Activated CD4-positive, alpha-beta memory T cell treated with anti-CD3 and anti-CD28 coated beads for 36 hours (primary cell): ENCODE measurements around the gene SREBF1. TPM values are rescaled to one million over a fixed set of nuclear protein-coding genes. Genes with fewer than 3 reads are reported as not detected.

ENCODE experiments used
- CTCF ChIA-PET: fragments of 350-600 bp; sonication (Branson Sonifier 250); formaldehyde crosslinking; loops from one replicate; lab custom pipeline; 2021; ENCODE audit warnings: antibody characterized with exemption, inconsistent platforms; lab: Charles Lee
- POLR2A ChIA-PET: fragments of 350-600 bp; sonication (Branson Sonifier 250); formaldehyde crosslinking; loops from one replicate; lab custom pipeline; 2021; ENCODE audit warnings: antibody characterized with exemption; lab: Charles Lee
- DNase-seq: peaks from one replicate; pipeline ENCODE4 v3.0.0-alpha.2; 2020
- H3K27ac Mint-ChIP-seq: one replicate; pipeline ENCODE4 v1.8.0; 2021; ENCODE audit warnings: mixed read lengths
- H3K27me3 Mint-ChIP-seq: one replicate; pipeline ENCODE4 v1.8.0; 2021; ENCODE audit warnings: mixed read lengths
- H3K36me3 Mint-ChIP-seq: one replicate; pipeline ENCODE4 v1.8.0; 2021; ENCODE audit warnings: mixed read lengths
- H3K4me1 Mint-ChIP-seq: one replicate; pipeline ENCODE4 v1.8.0; 2021; ENCODE audit warnings: low read depth, mixed read lengths
- H3K4me3 Mint-ChIP-seq: one replicate; pipeline ENCODE4 v1.8.0; 2021; ENCODE audit warnings: mild to moderate bottlenecking, mixed read lengths
- H3K9me3 Mint-ChIP-seq: one replicate; pipeline ENCODE4 v1.8.0; 2021; ENCODE audit warnings: mixed read lengths
- intact Hi-C: fragments of 100-400 bp; cut with micrococcal nuclease; formaldehyde crosslinking; loops from one replicate; pipeline ENCODE4 v1.15.1; 2023
- total RNA-seq, 2 experiments: library from RNA; stranded (reverse); gene quantifications; one replicate each; pipeline ENCODE4 v1.2.3, GENCODE V29; 2021

SREBF1 gene
- total RNA-seq, 2 experiments from 2014 or later = 93.7 to 106 TPM

DNA sequence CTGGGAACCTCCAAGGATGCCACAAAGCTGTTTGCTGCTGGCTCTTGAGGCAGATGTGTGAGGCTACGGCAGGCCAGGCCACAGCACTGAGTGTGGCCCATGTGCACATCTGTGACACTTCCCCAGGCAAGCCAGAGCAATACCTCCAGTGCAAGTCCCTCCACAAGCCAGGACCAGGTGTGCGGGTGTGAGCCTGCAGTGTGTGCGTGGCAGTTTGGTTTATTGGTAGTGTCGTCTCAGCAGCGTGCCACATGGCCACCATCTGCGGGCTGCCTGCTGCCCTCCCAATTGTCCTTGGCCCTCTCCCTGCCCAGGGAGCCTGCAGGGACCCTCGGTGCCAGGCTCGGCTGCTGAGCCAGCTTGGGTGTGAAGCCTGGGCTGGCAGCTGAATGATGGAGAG, 9.9 kb upstream of the SREBF1 start:
- Mint-ChIP-seq H3K4me3 (no peak overlapping the region), H3K36me3 (no peaks in the 10 kb centered on the region), H3K4me1 (peaks cover 43% of the 10 kb centered on the region), H3K9me3 (no peaks in the 10 kb centered on the region), H3K27me3 (no peaks in the 10 kb centered on the region), H3K27ac (no peak overlapping the region)
- ChIA-PET POLR2A (interaction anchor here (3.4 to 6.2 kb wide), 2 partner anchors 11 to 27 kb away, joined by 11 to 110 read pairs; partner anchors contain the start of gene SREBF1), CTCF (no interaction called here)
- intact Hi-C loops = no loop called here
- DNase-seq = no peak

- no peaks in the 10 kb centered on the region for H3K36me3 Mint-ChIP-seq
- no peak overlapping the region for H3K4me3 Mint-ChIP-seq
- peaks cover 41% of the 10 kb centered on the region for H3K4me1 Mint-ChIP-seq
- ChIA-PET POLR2A (interaction anchor here (0.6 to 6.2 kb wide), 4 partner anchors 10 to 86 kb away, joined by 3 to 110 read pairs (median 9); partner anchors contain the start of gene SREBF1), CTCF (interaction anchor here (1.6 kb wide), 1 partner anchor 34 kb away, joined by 3 read pairs; no protein-coding TSS in a partner anchor)
- H3K27ac Mint-ChIP-seq = no peak overlapping the region
- no peak for DNase-seq
- H3K9me3 Mint-ChIP-seq = no peaks in the 10 kb centered on the region
- intact Hi-C loops = no loop called here
- no peaks in the 10 kb centered on the region for H3K27me3 Mint-ChIP-seq
Observed at GRCh38 chr17:17846003-17846402, 9.2 kb upstream of the SREBF1 start.

DNA sequence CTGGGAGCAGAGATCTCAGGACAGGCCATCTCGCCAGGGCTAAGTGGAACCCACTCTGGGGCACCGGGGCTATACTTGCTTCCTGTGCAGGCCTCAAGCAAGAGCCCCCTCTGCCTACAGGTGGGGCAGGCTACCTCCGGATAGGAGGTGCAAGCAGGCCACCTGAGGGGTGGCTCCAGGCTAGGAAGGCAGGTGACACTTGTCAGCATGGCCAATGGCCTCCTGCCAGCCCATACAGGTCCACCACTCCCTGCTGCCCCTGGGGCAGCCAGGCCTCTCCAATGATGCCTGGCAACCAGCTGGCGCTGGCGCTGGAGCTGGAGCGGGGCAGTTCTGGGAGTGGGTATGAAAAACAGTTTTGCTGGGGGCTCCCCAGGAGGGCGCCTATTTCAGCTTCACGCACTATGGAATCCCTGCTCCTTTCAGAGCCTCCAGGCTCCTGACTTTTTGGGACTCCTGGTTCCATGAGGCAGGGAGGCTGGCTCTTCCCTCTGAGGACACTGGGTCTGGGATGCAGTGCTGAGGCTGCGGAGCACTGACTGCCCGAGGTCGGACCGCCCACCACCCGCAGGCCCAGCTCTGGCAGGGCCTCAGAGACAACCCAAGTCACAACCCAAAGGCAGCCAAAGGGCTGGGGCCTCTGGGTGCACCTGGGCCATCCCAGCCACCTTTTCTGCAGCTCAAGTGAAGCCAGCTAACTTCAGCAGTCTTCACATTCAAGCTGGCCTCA, 8.4 kb upstream of the SREBF1 start:
- Mint-ChIP-seq H3K4me1 (peaks cover 37% of the 10 kb centered on the region), H3K27me3 (no peaks in the 10 kb centered on the region), H3K36me3 (no peaks in the 10 kb centered on the region), H3K9me3 (no peaks in the 10 kb centered on the region), H3K27ac (no peak overlapping the region), H3K4me3 (no peak overlapping the region)
- ChIA-PET POLR2A (interaction anchor here (0.8 to 6.2 kb wide), 4 partner anchors 9 to 26 kb away, joined by 3 to 110 read pairs (median 9); partner anchors contain the start of gene SREBF1), CTCF (interaction anchor here (1.6 kb wide), 1 partner anchor 33 kb away, joined by 3 read pairs; no protein-coding TSS in a partner anchor)
- intact Hi-C loops = no loop called here
- no peak for DNase-seq

DNA sequence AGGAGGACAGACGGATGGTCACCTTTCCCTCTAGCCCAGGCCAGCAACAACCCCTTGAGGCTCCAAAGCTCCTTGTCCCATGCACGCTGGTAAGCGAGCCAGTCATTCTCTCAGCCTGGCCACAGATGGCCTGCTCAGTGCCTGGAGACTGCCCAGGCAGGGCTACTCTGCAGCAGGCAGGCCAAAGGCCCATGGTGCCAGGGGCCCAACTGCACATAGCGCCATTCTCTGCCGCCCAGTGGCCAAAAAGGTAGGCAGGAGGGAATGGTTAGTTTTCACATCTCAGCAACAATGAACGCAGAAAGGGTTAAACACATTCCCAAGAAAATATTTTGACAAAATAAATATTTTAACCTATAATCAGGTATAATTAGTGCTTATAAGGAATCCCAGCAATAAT, 7.7 kb upstream of the SREBF1 start:
- Mint-ChIP-seq H3K4me3 (no peak overlapping the region), H3K9me3 (no peaks in the 10 kb centered on the region), H3K27me3 (no peaks in the 10 kb centered on the region), H3K27ac (no peak overlapping the region), H3K4me1 (peaks cover 32% of the 10 kb centered on the region), H3K36me3 (no peaks in the 10 kb centered on the region)
- ChIA-PET POLR2A (no interaction called here), CTCF (interaction anchor here (1.6 kb wide), 1 partner anchor 32 kb away, joined by 3 read pairs; no protein-coding TSS in a partner anchor)
- intact Hi-C loops = no loop called here
- no peak for DNase-seq

DNA sequence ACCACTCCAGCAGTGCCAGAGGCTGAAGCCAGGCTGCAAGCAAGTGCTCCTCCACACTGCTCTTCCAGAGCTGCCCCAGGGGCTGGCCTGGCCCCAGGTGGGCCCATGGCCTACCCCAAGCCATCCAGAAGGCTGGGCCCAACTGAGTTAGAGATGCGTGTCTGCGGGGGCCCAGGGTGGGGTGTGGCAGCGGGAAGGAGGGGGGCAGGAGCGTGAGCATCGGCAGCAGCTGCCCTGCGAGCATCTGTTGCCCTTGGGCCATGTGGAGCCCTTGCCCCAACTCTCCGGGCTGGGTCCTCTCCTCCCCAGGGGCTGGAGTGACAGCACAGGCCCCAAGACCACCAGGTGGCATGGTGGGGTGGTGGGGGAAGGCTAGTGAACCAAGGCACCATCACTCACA, 7.3 kb upstream of the SREBF1 start:
- no peak for DNase-seq
- ChIA-PET CTCF (no interaction called here), POLR2A (no interaction called here)
- intact Hi-C loops = no loop called here
- Mint-ChIP-seq H3K4me3 (no peak overlapping the region), H3K27ac (no peak overlapping the region), H3K9me3 (no peaks in the 10 kb centered on the region), H3K27me3 (no peaks in the 10 kb centered on the region), H3K36me3 (no peaks in the 10 kb centered on the region), H3K4me1 (peaks cover 32% of the 10 kb centered on the region)

DNA sequence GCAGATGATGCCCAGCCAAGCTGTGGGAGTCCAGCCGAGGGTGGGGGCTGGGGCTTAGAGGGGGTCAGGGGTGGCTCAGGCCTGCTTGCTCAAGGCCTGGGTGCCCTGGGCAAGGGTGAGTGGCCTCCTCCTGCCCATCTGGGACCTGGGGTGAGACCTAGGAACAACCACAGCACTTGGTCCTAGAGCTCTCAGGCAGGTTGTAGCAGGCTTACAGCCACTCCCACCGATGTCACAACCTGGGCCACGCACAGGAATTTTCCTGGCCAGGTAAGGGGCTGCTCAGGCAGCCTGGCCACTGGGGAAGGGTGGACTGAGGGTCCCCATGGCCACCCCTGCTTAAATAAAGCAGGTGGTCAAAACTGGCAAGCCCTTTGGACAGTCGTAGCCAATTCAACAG, 6.3 kb upstream of the SREBF1 start:
- ChIA-PET POLR2A (no interaction called here), CTCF (no interaction called here)
- Mint-ChIP-seq H3K4me3 (no peak overlapping the region), H3K4me1 (peaks cover 32% of the 10 kb centered on the region), H3K9me3 (no peaks in the 10 kb centered on the region), H3K27ac (no peak overlapping the region), H3K27me3 (no peaks in the 10 kb centered on the region), H3K36me3 (no peaks in the 10 kb centered on the region)
- DNase-seq = no peak
- intact Hi-C loops = no loop called here

GRCh38 chr17:17842111-17842876, 5.5 kb upstream of the SREBF1 start:
- peaks cover 33% of the 10 kb centered on the region for H3K4me1 Mint-ChIP-seq
- ChIA-PET CTCF (interaction anchor here (1.5 kb wide), 1 partner anchor 18 kb away, joined by 4 read pairs; no protein-coding TSS in a partner anchor), POLR2A (no interaction called here)
- no peak overlapping the region for H3K4me3 Mint-ChIP-seq
- no peak overlapping the region for H3K27ac Mint-ChIP-seq
- DNase-seq = no peak
- H3K9me3 Mint-ChIP-seq = no peaks in the 10 kb centered on the region
- no peaks in the 10 kb centered on the region for H3K36me3 Mint-ChIP-seq
- no peaks in the 10 kb centered on the region for H3K27me3 Mint-ChIP-seq
- intact Hi-C loops = no loop called here

GRCh38 chr17:17841601-17842025, 4.8 kb upstream of the SREBF1 start:
- Mint-ChIP-seq H3K9me3 (no peaks in the 10 kb centered on the region), H3K27me3 (no peaks in the 10 kb centered on the region), H3K4me3 (no peak overlapping the region), H3K27ac (no peak overlapping the region), H3K4me1 (peaks cover 36% of the 10 kb centered on the region), H3K36me3 (peaks cover 3% of the 10 kb centered on the region)
- ChIA-PET POLR2A (interaction anchor here (1.3 to 1.6 kb wide), 4 partner anchors 8 to 29 kb away, joined by 3 to 12 read pairs (median 7); no protein-coding TSS in a partner anchor), CTCF (interaction anchor here (1.5 to 1.9 kb wide), 2 partner anchors 8 to 19 kb away, joined by 4 to 5 read pairs; no protein-coding TSS in a partner anchor)
- intact Hi-C loops = no loop called here
- no peak for DNase-seq

DNA sequence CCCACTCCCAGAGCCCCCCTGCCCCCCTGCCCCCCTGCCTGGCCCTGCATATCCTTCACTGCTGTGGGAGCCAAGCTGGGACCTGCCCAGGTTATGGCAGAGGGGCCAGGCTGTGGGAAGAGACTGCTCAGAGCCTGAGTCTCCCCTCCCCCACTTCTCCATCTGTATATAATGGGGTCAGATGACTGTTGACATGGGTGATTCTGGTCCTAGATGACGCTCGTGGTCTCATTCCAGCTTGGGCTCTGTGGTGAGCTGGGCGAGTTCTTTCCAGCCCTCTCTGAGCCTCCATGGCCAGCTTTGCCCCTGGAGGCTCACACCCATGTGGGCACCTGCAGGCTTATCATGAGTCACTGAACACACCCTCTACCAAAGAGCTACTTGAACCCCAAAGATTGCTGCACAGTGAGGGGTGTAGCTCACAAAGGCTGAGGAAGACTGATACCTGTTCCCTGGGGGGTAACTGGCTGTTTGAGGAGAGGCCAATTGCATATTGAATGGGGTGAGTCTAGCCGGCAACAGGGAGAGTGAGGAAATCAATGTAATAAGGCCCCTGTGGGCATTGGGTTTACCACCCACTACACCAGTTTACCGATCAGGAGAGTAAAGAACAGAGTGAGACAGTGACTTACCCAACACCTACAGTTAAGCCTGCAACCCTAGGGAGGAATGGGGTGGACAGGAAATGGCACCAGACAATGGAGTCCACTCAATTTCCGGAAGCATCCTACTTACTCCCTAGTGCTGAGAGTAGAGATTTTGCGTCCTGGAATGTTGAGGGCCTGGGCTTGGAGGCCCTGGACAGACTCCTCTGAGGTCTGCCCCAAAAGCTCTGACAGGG, 4.2 kb upstream of the SREBF1 start:
- Mint-ChIP-seq H3K27ac (peak overlapping the region; percentile 73), H3K36me3 (peaks cover 5% of the 10 kb centered on the region), H3K9me3 (no peaks in the 10 kb centered on the region), H3K27me3 (no peaks in the 10 kb centered on the region), H3K4me3 (peak overlapping the region; percentile 67), H3K4me1 (peaks cover 37% of the 10 kb centered on the region)
- POLR2A ChIA-PET = interaction anchor here (0.7 to 1.6 kb wide), 6 partner anchors 9 to 197 kb away, joined by 3 to 12 read pairs (median 4); no protein-coding TSS in a partner anchor
- DNase-seq = peak; percentile 52
- intact Hi-C loops = loop anchor here (1.0 kb wide), 1 partner anchor 8 kb away; no protein-coding TSS in a partner anchor
- CTCF ChIA-PET = interaction anchor here (0.9 to 1.9 kb wide), 4 partner anchors 9 to 28 kb away, joined by 3 to 7 read pairs (median 4); no protein-coding TSS in a partner anchor

DNA sequence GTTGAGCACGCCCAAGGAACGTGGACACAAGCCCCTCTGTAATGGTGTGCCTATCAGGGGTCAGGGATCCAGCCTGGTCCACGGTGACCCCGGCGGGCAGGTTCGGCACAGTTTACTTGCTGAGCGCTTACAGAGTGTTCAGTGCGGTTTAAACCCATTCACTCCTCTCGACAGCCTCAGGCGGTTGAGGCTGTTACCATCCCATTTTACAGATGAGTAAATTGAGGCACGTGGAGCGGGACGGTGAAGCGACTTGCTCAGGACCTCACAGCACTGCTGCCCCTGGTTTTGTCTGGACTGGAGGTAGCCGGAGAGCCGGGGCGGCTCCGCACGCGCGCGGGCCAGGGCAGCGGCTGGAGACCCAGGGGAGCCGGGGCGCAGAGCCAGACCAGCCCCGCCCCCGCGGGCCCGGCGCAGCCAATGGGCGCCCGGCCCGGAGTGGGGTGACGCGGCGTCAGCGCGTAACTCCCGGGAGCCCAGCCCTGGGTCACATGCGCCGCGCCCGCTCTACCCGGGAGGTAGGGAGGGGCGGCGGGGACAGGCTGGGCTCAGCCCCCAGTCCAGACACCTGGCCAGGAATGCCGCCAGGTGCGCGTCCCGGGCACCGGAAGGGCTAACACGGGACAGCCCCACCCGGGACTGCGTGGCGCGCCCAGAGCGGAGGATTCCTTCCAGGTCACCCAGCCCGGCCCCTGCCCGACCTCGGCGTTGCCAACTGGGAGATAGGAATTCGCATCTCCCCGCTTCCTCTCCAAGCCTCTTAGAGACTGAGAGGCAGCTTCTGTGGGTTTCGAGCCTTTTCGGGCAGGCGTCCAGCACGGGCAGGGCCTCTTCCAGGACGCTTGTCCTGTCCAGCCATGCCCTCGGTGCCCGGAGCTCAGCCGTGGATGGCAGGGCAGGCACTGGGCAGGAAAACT, 3.3 kb upstream of the SREBF1 start:
- H3K27me3 Mint-ChIP-seq = no peaks in the 10 kb centered on the region
- intact Hi-C loops = loop anchor here (1.0 to 5.0 kb wide), 2 partner anchors 9 to 158 kb away; partner anchors contain the start of gene RAI1
- peak overlapping the region; percentile 78 for H3K4me3 Mint-ChIP-seq
- POLR2A ChIA-PET = interaction anchor here (0.7 to 6.8 kb wide), 7 partner anchors 10 to 198 kb away, joined by 3 to 135 read pairs (median 8); no protein-coding TSS in a partner anchor
- H3K4me1 Mint-ChIP-seq = peaks cover 45% of the 10 kb centered on the region
- H3K36me3 Mint-ChIP-seq = peaks cover 13% of the 10 kb centered on the region
- CTCF ChIA-PET = interaction anchor here (0.9 to 2.7 kb wide), 4 partner anchors 10 to 28 kb away, joined by 3 to 8 read pairs (median 6); no protein-coding TSS in a partner anchor
- peak overlapping the region; percentile 87 for H3K27ac Mint-ChIP-seq
- peak; percentile 87 for DNase-seq
- H3K9me3 Mint-ChIP-seq = no peaks in the 10 kb centered on the region
